ENCODE measurements around the gene SLC9A5.

- TF ChIP-seq CTCF (IDR thresholded peaks at IDR 0.05; ENCODE audit: low read length) (no peak), EZH2 (IDR thresholded peaks at IDR 0.05; ENCODE audit: borderline replicate concordance, low read length) (no peak)
These were observed 18.6 kb upstream of the SLC9A5 start for GRCh38 chr16:67229906-67230808.
